CD14-positive monocyte (primary cell): Measurements from ENCODE around the gene EXOC8. TPM values are rescaled to one million over a fixed set of nuclear protein-coding genes. Genes with fewer than 3 reads are reported as not detected.

Source experiments
- DNase-seq, 3 donors: peaks; one replicate each; pipeline ENCODE4 v3.0.0-alpha.2; 2011 to 2022
- H2AFZ ChIP-seq: 2 replicates; pipeline ENCODE4 v1.6.0; 2012; ENCODE audit warnings: mild to moderate bottlenecking, low read depth, low read length, inconsistent platforms; ENCODE audit not compliant: insufficient read depth, poor library complexity, severe bottlenecking
- H3K27ac ChIP-seq, 2 donors: 1 replicate in 1 of 2; 2 replicates in 1 of 2; pipeline ENCODE4 v1.5.1; 2012 to 2013; ENCODE audit warnings: low read length in 2 of 2, control low read depth in 1 of 2, inconsistent platforms in 1 of 2, low read depth in 1 of 2, mild to moderate bottlenecking in 1 of 2
- H3K27me3 ChIP-seq, 2 donors: one replicate each; pipeline versions ENCODE4 v1.6.0 to v1.6.1; 2011 to 2013; ENCODE audit warnings: low read length in 2 of 2; ENCODE audit not compliant: control insufficient read depth in 2 of 2, insufficient read depth in 2 of 2
- H3K36me3 ChIP-seq, 2 donors: replicated peaks in 1 of 2; 1 replicate in 1 of 2; 2 replicates in 1 of 2; pipeline versions ENCODE4 v1.5.1 to v1.6.1; 2012 to 2013; ENCODE audit warnings: low read length in 2 of 2, control low read depth in 1 of 2, inconsistent platforms in 1 of 2, mild to moderate bottlenecking in 1 of 2; ENCODE audit not compliant: insufficient read depth in 2 of 2, control insufficient read depth in 1 of 2
- H3K4me1 ChIP-seq, 2 donors: 1 replicate in 1 of 2; 2 replicates in 1 of 2; pipeline versions ENCODE4 v1.5.1 to v1.6.1; 2012 to 2013; ENCODE audit warnings: low read length in 2 of 2, control low read depth in 1 of 2, inconsistent platforms in 1 of 2, mild to moderate bottlenecking in 1 of 2, moderate library complexity in 1 of 2; ENCODE audit not compliant: insufficient read depth in 2 of 2, control insufficient read depth in 1 of 2
- H3K4me2 ChIP-seq: replicated peaks from 2 replicates; pipeline ENCODE3; 2012; ENCODE audit warnings: low read length, moderate library complexity, mild to moderate bottlenecking; ENCODE audit not compliant: poor library complexity, severe bottlenecking; ENCODE audit errors: extremely low read depth
- H3K4me3 ChIP-seq, 3 experiments: fragments of 200-600 bp in 1 of 3; sonication (generic) in 1 of 3; replicated peaks in 1 of 3; 1 replicate in 2 of 3; 2 replicates in 1 of 3; pipeline ENCODE4 v1.5.1; 2011 to 2013; ENCODE audit warnings: low read length in 3 of 3, mild to moderate bottlenecking in 3 of 3, control low read depth in 2 of 3, low read depth in 2 of 3, inconsistent platforms in 1 of 3, moderate library complexity in 1 of 3
- H3K79me2 ChIP-seq: 2 replicates; pipeline ENCODE4 v1.6.0; 2012; ENCODE audit warnings: mild to moderate bottlenecking, control low read depth, inconsistent platforms, low read length, moderate library complexity; ENCODE audit not compliant: insufficient read depth
- H3K9ac ChIP-seq: 2 replicates; pipeline ENCODE4 v1.6.0; 2017; ENCODE audit warnings: low read length, mild to moderate bottlenecking; ENCODE audit not compliant: insufficient read depth, poor library complexity, severe bottlenecking
- H3K9me3 ChIP-seq, 2 donors: replicated peaks in 1 of 2; 1 replicate in 1 of 2; 2 replicates in 1 of 2; pipeline versions ENCODE4 v1.5.1 to v1.6.1; 2012 to 2013; ENCODE audit warnings: low read length in 2 of 2, control low read depth in 1 of 2; ENCODE audit not compliant: control insufficient read depth in 1 of 2, insufficient read depth in 1 of 2
- H4K20me1 ChIP-seq: 2 replicates; pipeline ENCODE4 v1.6.0; 2012; ENCODE audit warnings: mild to moderate bottlenecking, low read length, control low read depth, moderate library complexity; ENCODE audit not compliant: insufficient read depth
- H3K27ac Mint-ChIP-seq, 7 donors: one replicate each; pipeline ENCODE4 v1.8.0; 2020; ENCODE audit warnings: mild to moderate bottlenecking in 7 of 7, mixed read lengths in 7 of 7, moderate library complexity in 6 of 7, inconsistent platforms in 2 of 7
- H3K27me3 Mint-ChIP-seq, 3 donors: one replicate each; pipeline ENCODE4 v1.8.0; 2021 to 2022; ENCODE audit warnings: low read depth in 3 of 3, mild to moderate bottlenecking in 3 of 3, mixed read lengths in 3 of 3, moderate library complexity in 3 of 3, inconsistent platforms in 1 of 3
- H3K36me3 Mint-ChIP-seq, 2 donors: one replicate each; pipeline ENCODE4 v1.8.0; 2020; ENCODE audit warnings: mixed read lengths in 2 of 2, inconsistent platforms in 1 of 2, mild to moderate bottlenecking in 1 of 2
- H3K4me1 Mint-ChIP-seq: one replicate; pipeline ENCODE4 v1.8.0; 2020; ENCODE audit warnings: mild to moderate bottlenecking, mixed read lengths
- H3K4me3 Mint-ChIP-seq, 2 donors: one replicate each; pipeline ENCODE4 v1.8.0; 2020; ENCODE audit warnings: mild to moderate bottlenecking in 2 of 2, mixed read lengths in 2 of 2, moderate library complexity in 1 of 2
- H3K9me3 Mint-ChIP-seq, 7 donors: one replicate each; pipeline ENCODE4 v1.8.0; 2020 to 2022; ENCODE audit warnings: mixed read lengths in 7 of 7, mild to moderate bottlenecking in 6 of 7, moderate library complexity in 6 of 7, inconsistent platforms in 2 of 7
- CTCF ChIP-seq: fragments of 200-600 bp; IDR thresholded peaks from one replicate; pipeline ENCODE4 v1.8.0; 2022; ENCODE audit warnings: antibody characterized with exemption, mild to moderate bottlenecking
- WGBS: methylation state at CpG from one replicate; pipeline ENCODE4 v1.1.5; 2013; ENCODE audit warnings: missing lambda C conversion rate; ENCODE audit not compliant: insufficient coverage; 5-methylcytosine and 5-hydroxymethylcytosine counted together
- intact Hi-C, 2 donors: fragments of 100-400 bp; cut with micrococcal nuclease; formaldehyde crosslinking; loops; one replicate each; pipeline versions ENCODE4 v1.15.0 to v1.15.1; 2023
- polyA plus RNA-seq, 3 donors: library from polyadenylated mRNA; depleted of rRNA in 1 of 3; unstranded in 2 of 3; stranded (reverse) in 1 of 3; fragments of 300-500 nt in 2 of 3; fragments of >200 nt in 1 of 3; fragmentation: Illumina TruSeq in 2 of 3; gene quantifications; 1 replicate in 2 of 3; 2 replicates in 1 of 3; pipeline ENCODE4 v1.2.3, GENCODE V29; 2012 to 2021

EXOC8 gene
- polyA plus RNA-seq, 3 donors, result 2.8 to 7.8 (median 3.1) TPM

DNA sequence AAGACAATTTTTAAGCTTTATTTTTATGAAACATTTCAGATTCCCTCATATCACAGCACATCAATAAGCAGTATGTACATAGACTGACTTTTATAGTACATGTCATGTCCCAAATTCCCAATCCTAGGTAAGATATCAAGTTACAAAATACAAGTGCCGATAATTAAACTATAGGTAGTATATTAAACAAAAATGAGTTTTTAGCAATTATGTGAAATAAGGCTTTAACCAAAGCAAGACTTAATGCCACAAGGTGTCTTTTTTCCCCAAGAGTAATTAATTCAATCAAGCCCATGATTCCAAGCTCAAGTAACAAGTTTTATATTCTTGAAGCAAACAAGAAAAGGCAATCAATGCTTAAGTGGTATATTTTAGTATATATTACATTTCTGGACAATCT, 4.9 kb downstream of the EXOC8 start:
- Mint-ChIP-seq H3K27ac (no peak overlapping the region), H3K36me3 (peaks cover 8 to 33% of the 10 kb centered on the region in 2 donors)

DNA sequence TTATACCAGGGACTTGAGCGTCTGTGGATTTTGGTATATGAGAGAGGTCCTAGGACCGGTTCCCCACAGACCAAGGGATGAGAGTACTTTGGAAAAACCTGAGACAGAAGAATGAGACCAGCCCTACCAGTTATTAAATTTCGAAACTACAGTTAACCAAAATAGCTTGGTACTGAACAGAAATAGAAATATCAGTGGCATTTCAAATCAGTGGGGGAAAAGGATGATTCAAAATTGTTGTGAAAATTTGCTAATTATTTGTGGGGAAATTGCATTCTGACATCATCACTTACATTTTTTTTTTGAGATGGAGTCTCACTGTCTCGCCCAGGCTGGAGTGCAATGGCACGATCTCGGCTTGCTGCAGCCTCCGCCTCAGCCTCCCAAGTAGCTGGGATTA, 8.2 kb downstream of the EXOC8 start:
- Histone ChIP-seq H3K79me2 (peaks cover 34% of the 10 kb centered on the region), H3K36me3 (peaks cover 7% of the 10 kb centered on the region in 2 donors), H4K20me1 (peaks cover 58% of the 10 kb centered on the region), H3K4me2 (no peak overlapping the region), H3K27me3 (no peaks in the 10 kb centered on the region), H3K27ac (no peak overlapping the region), H3K4me3 (no peak overlapping the region), H3K9ac (no peak overlapping the region), H3K9me3 (no peaks in the 10 kb centered on the region), H3K4me1 (peaks cover 9 to 15% of the 10 kb centered on the region in 2 donors), H2AFZ (no peak overlapping the region)
- H3K4me1 Mint-ChIP-seq, result peaks cover 23% of the 10 kb centered on the region
- no peak overlapping the region for H3K4me3 Mint-ChIP-seq
- peaks cover 0 to 2% (median 0%) of the 10 kb centered on the region in 7 donors for H3K9me3 Mint-ChIP-seq
- intact Hi-C loops, result no loop called here
- H3K27ac Mint-ChIP-seq, result no peak overlapping the region
- DNase-seq, result no peak
- H3K36me3 Mint-ChIP-seq, result peaks cover 5 to 23% of the 10 kb centered on the region in 2 donors
- WGBS, result no CpG with 5 or more reads among the region's 7 CpGs
- no peak for TF ChIP-seq CTCF
- H3K27me3 Mint-ChIP-seq, result no peaks in the 10 kb centered on the region

More for the DNA sequence above, 4.9 kb downstream of the EXOC8 start:
- H3K4me3 Mint-ChIP-seq, result no peak overlapping the region
- H3K4me3 ChIP-seq, result no peak overlapping the region
- H3K27ac ChIP-seq, result no peak overlapping the region
- no peak overlapping the region for H2AFZ ChIP-seq
- no peaks in the 10 kb centered on the region for H3K27me3 ChIP-seq
- H3K36me3 ChIP-seq, result peaks cover 7 to 9% of the 10 kb centered on the region in 2 donors
- H3K9me3 Mint-ChIP-seq, result peaks cover 0 to 2% (median 0%) of the 10 kb centered on the region in 7 donors
- peak overlapping the region; percentile 93 for H3K4me2 ChIP-seq
- WGBS, result no CpG with 5 or more reads among the region's 1 CpG
- peaks cover 84% of the 10 kb centered on the region for H4K20me1 ChIP-seq
- no peaks in the 10 kb centered on the region for H3K9me3 ChIP-seq
- no peak overlapping the region for H3K9ac ChIP-seq
- no peak for TF ChIP-seq CTCF
- no peak for DNase-seq
- no peaks in the 10 kb centered on the region for H3K27me3 Mint-ChIP-seq
- intact Hi-C loops, result loop anchor here (10.0 kb wide), 2 partner anchors 88 to 688 kb away; partner anchors contain the start of genes COG2 (in 1 of the 2) and GNPAT (in 1 of the 2)
- peaks cover 33 to 43% of the 10 kb centered on the region in 2 donors for H3K4me1 ChIP-seq
- H3K4me1 Mint-ChIP-seq, result peaks cover 47% of the 10 kb centered on the region
- peaks cover 67% of the 10 kb centered on the region for H3K79me2 ChIP-seq
